Measurements from ENCODE around the gene MACROD1.

DNA sequence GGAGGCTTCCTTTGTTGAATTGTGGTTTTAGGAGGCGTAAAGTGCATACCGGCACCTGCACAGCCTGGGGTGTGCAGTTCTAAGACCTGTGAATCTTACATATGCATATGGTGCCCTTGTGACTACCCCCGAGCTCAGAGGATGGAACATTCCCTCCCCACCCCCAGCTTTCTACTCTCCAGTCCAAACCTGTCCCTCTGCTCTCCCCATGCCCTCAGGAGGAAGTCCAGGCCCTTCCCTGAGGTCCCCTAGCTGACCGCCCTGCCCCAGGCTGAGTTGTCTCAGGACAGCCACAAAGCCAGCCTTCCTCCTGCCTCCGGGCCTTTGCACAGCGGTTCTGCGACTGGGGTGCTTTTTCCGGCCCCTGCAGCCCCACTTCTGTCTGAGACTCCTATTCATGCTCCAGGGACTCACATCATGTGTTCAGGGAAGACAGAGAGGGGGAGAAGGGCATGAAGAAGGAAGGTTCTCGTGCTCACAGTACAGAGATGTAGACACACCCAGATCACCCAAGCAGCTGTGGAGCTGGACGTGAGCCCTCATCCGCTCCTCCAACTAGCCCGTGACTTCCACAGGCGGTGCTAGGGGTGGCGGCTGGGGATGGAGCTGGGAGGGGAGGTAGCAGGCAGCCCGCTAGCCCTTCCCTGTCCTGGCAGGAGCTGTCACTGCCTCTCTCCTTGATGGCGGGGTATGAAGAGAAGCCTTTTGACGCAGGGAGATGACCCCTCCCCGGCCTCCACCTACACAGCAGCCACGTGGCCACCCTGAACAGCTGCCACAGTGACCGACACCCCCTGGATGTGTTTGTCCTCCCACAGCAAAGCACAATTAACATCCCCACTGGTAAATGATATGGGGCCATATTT lies 79.4 kb downstream of the MACROD1 start:
- TF ChIP-seq, protein P1, sequence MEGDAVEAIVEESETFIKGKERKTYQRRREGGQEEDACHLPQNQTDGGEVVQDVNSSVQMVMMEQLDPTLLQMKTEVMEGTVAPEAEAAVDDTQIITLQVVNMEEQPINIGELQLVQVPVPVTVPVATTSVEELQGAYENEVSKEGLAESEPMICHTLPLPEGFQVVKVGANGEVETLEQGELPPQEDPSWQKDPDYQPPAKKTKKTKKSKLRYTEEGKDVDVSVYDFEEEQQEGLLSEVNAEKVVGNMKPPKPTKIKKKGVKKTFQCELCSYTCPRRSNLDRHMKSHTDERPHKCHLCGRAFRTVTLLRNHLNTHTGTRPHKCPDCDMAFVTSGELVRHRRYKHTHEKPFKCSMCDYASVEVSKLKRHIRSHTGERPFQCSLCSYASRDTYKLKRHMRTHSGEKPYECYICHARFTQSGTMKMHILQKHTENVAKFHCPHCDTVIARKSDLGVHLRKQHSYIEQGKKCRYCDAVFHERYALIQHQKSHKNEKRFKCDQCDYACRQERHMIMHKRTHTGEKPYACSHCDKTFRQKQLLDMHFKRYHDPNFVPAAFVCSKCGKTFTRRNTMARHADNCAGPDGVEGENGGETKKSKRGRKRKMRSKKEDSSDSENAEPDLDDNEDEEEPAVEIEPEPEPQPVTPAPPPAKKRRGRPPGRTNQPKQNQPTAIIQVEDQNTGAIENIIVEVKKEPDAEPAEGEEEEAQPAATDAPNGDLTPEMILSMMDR (IDR thresholded peaks at IDR 0.05) = no peak
- TF ChIP-seq POLR2A (IDR thresholded peaks at IDR 0.05) (no peak), POLR2AphosphoS5 (IDR thresholded peaks at IDR 0.05) (no peak), EP300 (IDR thresholded peaks at IDR 0.05) (no peak)

Data from suprapubic skin (tissue), 4 donors.